H1 (cell line): ENCODE data around the gene ZNF618.

Experiments used
- BACH1 ChIP-seq: IDR thresholded peaks from 2 replicates; pipeline ENCODE4 v1.6.1; 2012; ENCODE audit warnings: low read length, improper control_type of control experiment
- TF ChIP-seq, protein P1 (sequence below), 3 experiments: IDR thresholded peaks; 1 replicate in 2 of 3; 2 replicates in 1 of 3; pipeline versions ENCODE4 v1.5.1 to v1.6.1; 2011; ENCODE audit warnings: low read length in 3 of 3, mild to moderate bottlenecking in 3 of 3, inconsistent platforms in 2 of 3, low read depth in 1 of 3, moderate library complexity in 1 of 3; ENCODE audit not compliant: insufficient read depth in 1 of 3; ENCODE audit errors: control extremely low read depth in 1 of 3

DNA sequence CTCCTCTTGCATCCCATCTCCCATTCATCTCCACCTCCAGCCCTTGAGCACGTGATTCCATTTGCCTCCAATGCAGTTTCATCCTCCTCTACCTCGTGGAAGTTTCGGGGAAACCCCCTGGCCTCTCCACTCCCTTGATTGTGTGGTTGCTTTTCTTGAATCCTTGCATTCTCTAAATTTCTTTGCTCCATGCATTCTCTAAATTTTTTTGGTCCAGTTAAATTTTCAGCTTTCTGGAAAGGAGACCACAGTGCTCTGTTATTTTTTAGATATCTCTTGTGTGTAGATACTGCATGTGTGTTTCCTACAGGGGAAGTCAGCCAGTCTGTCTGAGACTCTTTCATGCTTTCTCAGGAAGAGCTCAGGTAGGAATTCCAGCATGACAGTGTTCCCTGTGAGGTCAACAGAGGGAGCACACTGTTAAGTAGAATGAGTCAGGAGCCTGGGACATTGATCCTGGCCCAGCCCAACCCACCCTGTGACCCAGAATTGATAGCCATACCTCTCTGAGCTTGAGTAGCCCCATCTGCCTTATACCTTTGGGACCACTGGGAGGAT lies 149.2 kb downstream of the ZNF618 start:
- TF ChIP-seq, protein P1, sequence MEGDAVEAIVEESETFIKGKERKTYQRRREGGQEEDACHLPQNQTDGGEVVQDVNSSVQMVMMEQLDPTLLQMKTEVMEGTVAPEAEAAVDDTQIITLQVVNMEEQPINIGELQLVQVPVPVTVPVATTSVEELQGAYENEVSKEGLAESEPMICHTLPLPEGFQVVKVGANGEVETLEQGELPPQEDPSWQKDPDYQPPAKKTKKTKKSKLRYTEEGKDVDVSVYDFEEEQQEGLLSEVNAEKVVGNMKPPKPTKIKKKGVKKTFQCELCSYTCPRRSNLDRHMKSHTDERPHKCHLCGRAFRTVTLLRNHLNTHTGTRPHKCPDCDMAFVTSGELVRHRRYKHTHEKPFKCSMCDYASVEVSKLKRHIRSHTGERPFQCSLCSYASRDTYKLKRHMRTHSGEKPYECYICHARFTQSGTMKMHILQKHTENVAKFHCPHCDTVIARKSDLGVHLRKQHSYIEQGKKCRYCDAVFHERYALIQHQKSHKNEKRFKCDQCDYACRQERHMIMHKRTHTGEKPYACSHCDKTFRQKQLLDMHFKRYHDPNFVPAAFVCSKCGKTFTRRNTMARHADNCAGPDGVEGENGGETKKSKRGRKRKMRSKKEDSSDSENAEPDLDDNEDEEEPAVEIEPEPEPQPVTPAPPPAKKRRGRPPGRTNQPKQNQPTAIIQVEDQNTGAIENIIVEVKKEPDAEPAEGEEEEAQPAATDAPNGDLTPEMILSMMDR (IDR thresholded peaks at IDR 0.05; ENCODE audit: control extremely low read depth in 1 of 3, insufficient read depth in 1 of 3, low read depth in 1 of 3, low read length in 3 of 3), result no peak
- TF ChIP-seq BACH1, result no peak
